Stomach (tissue), 4 donors: Measurements from ENCODE around the gene CFAP70.

Experiments used
- POLR2A ChIP-seq, 4 donors: fragments of 450-650 bp; IDR thresholded peaks; one replicate each; pipeline ENCODE4 v1.6.1; 2016; ENCODE audit warnings: antibody characterized with exemption in 4 of 4, control low read depth in 2 of 4, mild to moderate bottlenecking in 1 of 4, moderate library complexity in 1 of 4
- TF ChIP-seq, protein P1 (sequence below), 7 experiments: fragments of 450-650 bp in 4 of 7; fragments of 200-600 bp in 3 of 7; sonication (generic) in 3 of 7; IDR thresholded peaks; one replicate each; pipeline ENCODE4 v1.5.1; 2016 to 2019; ENCODE audit warnings: antibody characterized with exemption in 7 of 7, control low read depth in 2 of 7, mild to moderate bottlenecking in 1 of 7

DNA sequence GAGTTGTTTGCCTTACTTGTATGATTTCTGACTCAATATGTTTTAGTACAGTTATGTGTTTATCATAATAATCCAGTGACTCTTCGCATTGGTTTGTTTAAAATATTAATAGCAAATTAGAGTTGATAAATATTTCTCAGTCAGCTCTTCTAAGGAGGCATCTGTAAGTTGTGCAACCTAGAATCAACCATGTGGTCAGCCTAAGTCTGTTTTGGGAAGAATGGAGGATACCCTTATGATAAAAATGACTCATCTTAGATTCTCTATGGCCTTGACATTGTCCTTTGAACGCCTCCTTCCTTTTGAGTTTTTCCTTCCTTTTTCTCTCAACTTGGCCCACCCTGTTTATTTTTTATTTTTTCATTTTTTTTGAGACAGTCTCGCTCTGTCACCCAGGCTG lies 130.4 kb downstream of the CFAP70 start:
- TF ChIP-seq, protein P1, sequence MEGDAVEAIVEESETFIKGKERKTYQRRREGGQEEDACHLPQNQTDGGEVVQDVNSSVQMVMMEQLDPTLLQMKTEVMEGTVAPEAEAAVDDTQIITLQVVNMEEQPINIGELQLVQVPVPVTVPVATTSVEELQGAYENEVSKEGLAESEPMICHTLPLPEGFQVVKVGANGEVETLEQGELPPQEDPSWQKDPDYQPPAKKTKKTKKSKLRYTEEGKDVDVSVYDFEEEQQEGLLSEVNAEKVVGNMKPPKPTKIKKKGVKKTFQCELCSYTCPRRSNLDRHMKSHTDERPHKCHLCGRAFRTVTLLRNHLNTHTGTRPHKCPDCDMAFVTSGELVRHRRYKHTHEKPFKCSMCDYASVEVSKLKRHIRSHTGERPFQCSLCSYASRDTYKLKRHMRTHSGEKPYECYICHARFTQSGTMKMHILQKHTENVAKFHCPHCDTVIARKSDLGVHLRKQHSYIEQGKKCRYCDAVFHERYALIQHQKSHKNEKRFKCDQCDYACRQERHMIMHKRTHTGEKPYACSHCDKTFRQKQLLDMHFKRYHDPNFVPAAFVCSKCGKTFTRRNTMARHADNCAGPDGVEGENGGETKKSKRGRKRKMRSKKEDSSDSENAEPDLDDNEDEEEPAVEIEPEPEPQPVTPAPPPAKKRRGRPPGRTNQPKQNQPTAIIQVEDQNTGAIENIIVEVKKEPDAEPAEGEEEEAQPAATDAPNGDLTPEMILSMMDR (IDR thresholded peaks at IDR 0.05): no peak
- TF ChIP-seq POLR2A (IDR thresholded peaks at IDR 0.05): no peak
